CD4-positive, alpha-beta T cell (primary cell): Measurements from ENCODE around the gene ZAR1. TPM values are rescaled to one million over a fixed set of nuclear protein-coding genes. Genes with fewer than 3 reads are reported as not detected.
"Not testable (repeated sequence)": the region's sequence is repeated elsewhere in the genome, so short reads cannot be mapped to it uniquely, and the experiment has no call there.

Experiments used
- ATAC-seq: fragments of 200-7000 bp; cut with Tn5 transposase; one replicate; pipeline ENCODE4 v1.10.0; 2022; ENCODE audit warnings: mild to moderate bottlenecking; ENCODE audit not compliant: poor library complexity
- CTCF ChIA-PET: fragments of 350-600 bp; sonication (Branson Sonifier 250); formaldehyde crosslinking; loops from one replicate; lab custom pipeline; 2021; ENCODE audit warnings: antibody characterized with exemption, inconsistent platforms; lab: Charles Lee
- POLR2A ChIA-PET: fragments of 350-600 bp; sonication (Branson Sonifier 250); formaldehyde crosslinking; loops from one replicate; lab custom pipeline; 2021; ENCODE audit warnings: antibody characterized with exemption, inconsistent platforms; lab: Charles Lee
- DNase-seq, 14 experiments: peaks; one replicate each; pipeline ENCODE4 v3.0.0-alpha.2; 2013 to 2020; ENCODE audit warnings: mixed read lengths in 2 of 14
- H3K27ac ChIP-seq, 2 donors: one replicate each; pipeline versions ENCODE4 v1.5.1 to v1.7.0; 2013; ENCODE audit warnings: low read length in 2 of 2, low read depth in 1 of 2, mild to moderate bottlenecking in 1 of 2
- H3K27me3 ChIP-seq, 2 experiments: 1 replicate in 1 of 2; 2 replicates in 1 of 2; pipeline versions ENCODE4 v1.6.1 to v1.7.0; 2013; ENCODE audit warnings: low read length in 2 of 2, control low read depth in 1 of 2, mild to moderate bottlenecking in 1 of 2, moderate library complexity in 1 of 2; ENCODE audit not compliant: insufficient read depth in 2 of 2, control insufficient read depth in 1 of 2
- H3K36me3 ChIP-seq: one replicate; pipeline ENCODE4 v1.6.1; 2013; ENCODE audit warnings: low read length, control low read depth; ENCODE audit not compliant: insufficient read depth
- H3K4me1 ChIP-seq: one replicate; pipeline ENCODE4 v1.6.1; 2013; ENCODE audit warnings: low read length, control low read depth; ENCODE audit not compliant: insufficient read depth
- H3K4me3 ChIP-seq: one replicate; pipeline ENCODE4 v1.5.1; 2013; ENCODE audit warnings: mild to moderate bottlenecking, low read length, moderate library complexity
- H3K9me3 ChIP-seq, 2 experiments: 1 replicate in 1 of 2; 2 replicates in 1 of 2; pipeline versions ENCODE4 v1.6.1 to v1.7.0; 2013; ENCODE audit warnings: low read length in 2 of 2, mild to moderate bottlenecking in 2 of 2, control low read depth in 1 of 2, moderate library complexity in 1 of 2; ENCODE audit not compliant: control insufficient read depth in 1 of 2, insufficient read depth in 1 of 2
- H3K27ac Mint-ChIP-seq: one replicate; pipeline ENCODE4 v1.8.0; 2020; ENCODE audit warnings: mixed read lengths
- H3K27me3 Mint-ChIP-seq: one replicate; pipeline ENCODE4 v1.8.0; 2021; ENCODE audit warnings: mixed read lengths
- H3K36me3 Mint-ChIP-seq: one replicate; pipeline ENCODE4 v1.8.0; 2021; ENCODE audit warnings: low read depth, mixed read lengths
- H3K4me1 Mint-ChIP-seq: one replicate; pipeline ENCODE4 v1.8.0; 2021; ENCODE audit warnings: low read depth, mixed read lengths
- H3K4me3 Mint-ChIP-seq: one replicate; pipeline ENCODE4 v1.8.0; 2020; ENCODE audit warnings: mild to moderate bottlenecking, mixed read lengths
- H3K9me3 Mint-ChIP-seq: one replicate; pipeline ENCODE4 v1.8.0; 2020; ENCODE audit warnings: mixed read lengths
- CTCF ChIP-seq: fragments of 200-600 bp; IDR thresholded peaks from one replicate; pipeline ENCODE4 v1.8.0; 2022; ENCODE audit warnings: antibody characterized with exemption, mild to moderate bottlenecking
- intact Hi-C, 2 experiments: fragments of 100-400 bp; cut with DNase I in 1 of 2; cut with micrococcal nuclease in 1 of 2; formaldehyde crosslinking; loops; one replicate each; pipeline versions ENCODE4 v1.15.1 to v1.9.0; 2023 to 2025; cut with DNase I, micrococcal nuclease
- total RNA-seq, 174 experiments: library from RNA in 2 of 174; stranded (reverse) in 2 of 174; gene quantifications; one replicate each; pipeline ENCODE4 v1.2.3 and lab custom pipeline; 2021 to 2026

The ZAR1 gene
- total RNA-seq, 2 experiments from 2014 or later: not detected

- CTCF ChIA-PET: interaction anchor here (0.5 kb wide), 1 partner anchor 376 kb away, joined by 3 read pairs; no protein-coding TSS in a partner anchor
- no peak overlapping the region for H3K4me3 Mint-ChIP-seq
- H3K36me3 Mint-ChIP-seq: no peaks in the 10 kb centered on the region
- Histone ChIP-seq H3K4me1 (no peaks in the 10 kb centered on the region), H3K4me3 (no peak overlapping the region), H3K27me3 (peaks cover 0 to 6% of the 10 kb centered on the region in 2 experiments), H3K9me3 (no peaks in the 10 kb centered on the region), H3K27ac (no peak overlapping the region), H3K36me3 (no peaks in the 10 kb centered on the region)
- no peak overlapping the region for H3K27ac Mint-ChIP-seq
- intact Hi-C loops: loop anchor here (2.0 to 5.0 kb wide), 2 partner anchors 516 kb away; no protein-coding TSS in a partner anchor
- ATAC-seq (no peak), DNase-seq (no peak)
- peaks cover 23% of the 10 kb centered on the region for H3K27me3 Mint-ChIP-seq
- no peaks in the 10 kb centered on the region for H3K4me1 Mint-ChIP-seq
- H3K9me3 Mint-ChIP-seq: no peaks in the 10 kb centered on the region
- POLR2A ChIA-PET: no interaction called here
- TF ChIP-seq CTCF: no peak
Observed at GRCh38 chr4:48446642-48447041, 43.4 kb upstream of the ZAR1 start.

DNA sequence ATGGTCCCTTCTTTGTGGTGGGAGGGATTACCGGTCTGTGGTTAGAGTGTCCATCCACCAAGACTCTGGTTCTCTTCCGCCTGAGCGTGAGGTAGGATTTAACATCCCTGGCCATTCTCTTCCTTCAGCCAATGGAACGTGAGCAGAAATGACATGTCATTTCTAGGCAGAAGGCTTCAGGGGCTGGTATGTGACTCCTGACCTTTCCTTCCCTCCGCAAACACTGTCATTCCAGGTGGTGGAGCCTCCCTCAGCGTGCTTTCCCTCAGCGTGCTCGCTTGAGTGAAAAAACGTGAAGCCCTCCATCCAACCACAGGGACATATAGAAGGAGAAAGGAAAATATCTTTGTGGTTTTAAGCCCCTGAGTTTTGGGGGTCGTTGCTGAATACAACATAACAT is 40.9 kb upstream of the ZAR1 start:
- TF ChIP-seq CTCF: no peak
- ChIA-PET POLR2A (no interaction called here), CTCF (no interaction called here)
- Mint-ChIP-seq H3K4me1 (no peaks in the 10 kb centered on the region), H3K36me3 (no peaks in the 10 kb centered on the region), H3K27me3 (peaks cover 19% of the 10 kb centered on the region), H3K4me3 (no peak overlapping the region), H3K9me3 (no peaks in the 10 kb centered on the region), H3K27ac (no peak overlapping the region)
- no peak for DNase-seq
- intact Hi-C loops: loop anchor here in 1 of 2 experiments (5.0 kb wide), 1 partner anchor 513 kb away; no protein-coding TSS in a partner anchor
- H3K4me1 ChIP-seq: no peaks in the 10 kb centered on the region
- H3K9me3 ChIP-seq: no peaks in the 10 kb centered on the region
- H3K27ac ChIP-seq: no peak overlapping the region
- peaks cover 0 to 6% of the 10 kb centered on the region in 2 experiments for H3K27me3 ChIP-seq
- no peaks in the 10 kb centered on the region for H3K36me3 ChIP-seq
- no peak overlapping the region for H3K4me3 ChIP-seq
- no peak for ATAC-seq

DNA sequence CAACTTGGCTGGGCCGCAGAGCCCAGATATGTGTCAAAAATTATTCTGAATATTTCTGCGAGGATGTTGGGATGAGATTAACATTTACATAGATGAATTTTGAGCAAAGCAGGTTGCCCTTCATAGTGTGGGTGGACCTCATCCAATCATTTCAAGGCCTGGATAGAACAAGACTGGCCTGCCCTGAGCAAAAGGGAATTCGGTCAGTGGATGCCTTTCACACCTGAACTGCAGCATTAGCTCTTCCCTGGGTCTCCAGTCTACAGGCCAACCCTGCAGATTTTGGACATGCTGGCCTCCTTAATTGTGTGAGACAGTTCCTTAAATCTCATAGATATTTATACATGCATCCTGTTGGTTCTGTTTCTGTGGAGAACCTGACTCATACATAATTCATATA is 39.3 kb upstream of the ZAR1 start:
- TF ChIP-seq CTCF: no peak
- peaks cover 19% of the 10 kb centered on the region for H3K27me3 Mint-ChIP-seq
- ChIA-PET CTCF (no interaction called here), POLR2A (no interaction called here)
- H3K36me3 Mint-ChIP-seq: no peaks in the 10 kb centered on the region
- H3K9me3 Mint-ChIP-seq: no peaks in the 10 kb centered on the region
- H3K4me3 Mint-ChIP-seq: no peak overlapping the region
- no peaks in the 10 kb centered on the region for H3K4me1 ChIP-seq
- no peaks in the 10 kb centered on the region for H3K9me3 ChIP-seq
- intact Hi-C loops: no loop called here
- no peak overlapping the region for H3K4me3 ChIP-seq
- no peak for ATAC-seq
- no peak overlapping the region for H3K27ac ChIP-seq
- no peak for DNase-seq
- H3K36me3 ChIP-seq: no peaks in the 10 kb centered on the region
- H3K27me3 ChIP-seq: peaks cover 0 to 6% of the 10 kb centered on the region in 2 experiments
- no peaks in the 10 kb centered on the region for H3K4me1 Mint-ChIP-seq
- H3K27ac Mint-ChIP-seq: no peak overlapping the region

DNA sequence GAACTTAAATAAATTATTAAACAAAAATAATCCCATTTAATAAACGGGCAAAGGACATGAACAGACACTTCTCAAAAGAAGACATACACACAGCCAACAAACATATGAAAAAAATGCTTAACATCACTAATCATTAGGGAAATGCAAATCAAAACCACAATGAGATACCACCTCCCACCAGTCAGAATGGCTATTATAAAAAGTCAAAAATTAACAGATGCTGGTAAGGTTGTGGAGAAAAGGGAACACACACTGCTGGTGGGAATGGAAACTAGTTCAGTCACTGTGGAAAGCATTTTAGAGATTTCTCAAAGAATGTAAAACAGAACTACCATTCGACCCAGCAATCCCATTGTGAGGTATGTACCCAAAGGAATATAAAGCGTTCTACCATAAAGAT is 38.4 kb upstream of the ZAR1 start:
- H3K4me1 ChIP-seq, intact Hi-C loops, H3K36me3 ChIP-seq, H3K27ac ChIP-seq, H3K9me3 ChIP-seq, H3K27me3 ChIP-seq, H3K4me3 ChIP-seq, ATAC-seq, H3K9me3 Mint-ChIP-seq, H3K36me3 Mint-ChIP-seq, POLR2A ChIA-PET, DNase-seq, CTCF ChIA-PET, H3K27ac Mint-ChIP-seq, H3K4me1 Mint-ChIP-seq, H3K4me3 Mint-ChIP-seq: not testable (repeated sequence)
- H3K27me3 Mint-ChIP-seq: peaks cover 15% of the 10 kb centered on the region
